A204.1 (cell line): Measurements from ENCODE around the gene GDAP1L1.

Experiments
- FAIRE-seq: peaks from 2 replicates; lab custom pipeline; 2012; peaks lifted over from hg19 to GRCh38; lab: Jason Lieb, UNC

GDAP1L1 gene

DNA sequence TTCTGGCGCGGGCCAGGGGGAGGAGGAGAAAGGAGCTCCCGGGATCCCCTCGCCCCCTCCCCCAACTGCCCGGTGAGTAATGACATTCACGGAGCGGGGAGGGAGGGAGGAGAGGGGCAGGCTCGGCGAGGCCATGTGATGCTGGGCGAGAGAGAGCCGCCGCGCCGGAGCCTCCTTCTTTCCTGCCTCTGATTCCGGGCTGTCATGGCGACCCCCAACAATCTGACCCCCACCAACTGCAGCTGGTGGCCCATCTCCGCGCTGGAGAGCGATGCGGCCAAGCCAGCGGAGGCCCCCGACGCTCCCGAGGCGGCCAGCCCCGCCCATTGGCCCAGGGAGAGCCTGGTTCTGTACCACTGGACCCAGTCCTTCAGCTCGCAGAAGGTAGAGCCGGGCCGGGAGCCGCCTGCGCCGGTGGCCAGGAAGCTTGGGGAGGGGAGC is at the start of gene GDAP1L1:
TSS of gene GDAP1L1 (plus strand) at position 178 of the 441 bp plus-strand sequence. CDS start at position 205, 27 bp downstream.
- FAIRE-seq = no peak

DNA sequence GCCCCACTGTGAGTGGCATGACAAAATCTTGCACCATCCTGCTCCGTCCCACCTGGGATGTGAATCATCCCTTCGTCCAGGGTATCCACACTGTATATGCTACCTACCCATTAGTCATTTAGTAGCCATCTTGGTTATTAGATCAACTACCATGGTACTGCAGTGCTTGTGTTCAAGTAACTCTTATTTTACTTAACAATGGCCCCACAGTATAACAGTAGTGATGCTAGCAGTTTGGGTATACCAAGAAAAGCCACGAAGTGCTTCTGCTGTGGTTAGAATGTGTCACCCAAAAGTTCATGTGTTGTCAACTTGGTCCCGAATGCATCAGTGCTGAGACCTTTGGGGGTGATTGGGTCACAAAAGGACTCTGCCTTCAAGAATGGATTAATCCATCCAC is 48.2 kb upstream of the GDAP1L1 start:
- FAIRE-seq = no peak

DNA sequence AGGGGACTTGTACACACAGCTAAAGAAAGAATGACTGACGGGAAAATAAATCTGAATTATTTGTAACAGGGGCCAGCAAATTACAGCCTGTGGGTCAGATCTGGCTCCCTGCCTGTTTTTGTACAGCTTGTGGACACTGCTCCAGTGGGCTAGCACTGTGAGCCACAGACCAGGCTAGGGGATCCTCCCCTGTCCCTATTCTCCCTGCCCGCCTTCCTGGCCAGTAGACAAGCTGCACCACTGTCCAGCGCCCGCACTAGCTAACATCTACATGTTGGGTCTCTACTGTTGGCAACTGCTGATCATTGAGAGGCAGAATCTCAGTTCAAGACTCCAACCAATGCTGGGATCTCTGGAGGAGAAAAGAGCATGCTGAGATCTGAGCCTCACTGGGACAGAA is 47.2 kb upstream of the GDAP1L1 start:
- no peak for FAIRE-seq

DNA sequence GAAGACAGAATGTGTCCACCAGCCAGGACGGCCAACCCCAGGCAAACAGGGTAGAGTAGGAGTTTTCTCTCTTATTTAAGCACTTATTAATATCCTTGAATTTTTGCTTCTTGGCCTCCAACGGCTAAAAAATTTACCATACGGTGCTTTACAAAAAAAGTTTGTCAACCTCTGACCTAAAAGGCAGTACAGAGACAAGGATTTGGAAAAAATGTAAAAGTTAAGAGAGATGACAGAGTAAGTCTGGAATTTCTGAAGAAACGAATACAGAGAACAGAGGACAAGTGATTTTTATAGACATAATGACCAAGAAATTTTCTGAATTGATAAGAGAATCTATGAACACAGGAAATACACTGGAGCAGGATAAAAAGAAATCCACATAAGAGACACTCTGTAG is 46.7 kb upstream of the GDAP1L1 start:
- FAIRE-seq = no peak

DNA sequence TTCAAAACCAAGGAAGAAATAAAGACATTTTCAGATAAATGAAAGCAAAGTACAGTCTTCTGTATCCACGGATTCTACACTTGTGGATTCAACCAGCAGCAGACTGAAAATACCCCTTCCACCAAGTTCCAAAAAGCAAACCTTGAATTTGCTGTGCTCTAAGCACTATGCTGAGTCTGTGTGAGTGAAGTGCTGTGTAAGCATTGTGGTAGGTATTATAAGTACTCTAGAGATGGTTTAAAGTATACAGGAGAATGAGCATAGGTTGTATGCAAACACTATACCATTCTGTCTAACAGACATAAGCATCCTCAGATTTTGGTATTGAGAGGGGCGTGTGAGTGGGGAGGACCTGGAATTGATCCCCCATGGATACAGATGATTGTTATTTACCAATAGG is 46.1 kb upstream of the GDAP1L1 start:
- no peak for FAIRE-seq

DNA sequence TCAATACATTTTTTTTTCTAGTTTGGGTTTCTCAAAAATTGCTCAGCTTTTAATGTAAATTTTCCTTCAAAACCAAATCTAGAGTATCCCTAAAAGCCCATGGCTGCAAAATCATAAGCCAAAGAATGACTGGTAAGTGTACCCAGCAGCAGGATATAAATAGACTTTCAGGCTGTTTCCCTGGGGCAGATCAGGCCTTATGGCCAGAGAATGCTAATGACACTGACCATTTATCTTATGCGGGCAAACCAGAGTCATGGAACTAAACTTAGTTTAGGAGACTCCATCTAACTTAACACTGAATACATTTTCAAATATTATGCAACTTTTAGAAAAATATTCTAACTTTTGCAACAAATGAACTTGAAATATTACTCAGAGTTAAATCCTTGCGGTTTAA is 43.9 kb upstream of the GDAP1L1 start:
- no peak for FAIRE-seq

DNA sequence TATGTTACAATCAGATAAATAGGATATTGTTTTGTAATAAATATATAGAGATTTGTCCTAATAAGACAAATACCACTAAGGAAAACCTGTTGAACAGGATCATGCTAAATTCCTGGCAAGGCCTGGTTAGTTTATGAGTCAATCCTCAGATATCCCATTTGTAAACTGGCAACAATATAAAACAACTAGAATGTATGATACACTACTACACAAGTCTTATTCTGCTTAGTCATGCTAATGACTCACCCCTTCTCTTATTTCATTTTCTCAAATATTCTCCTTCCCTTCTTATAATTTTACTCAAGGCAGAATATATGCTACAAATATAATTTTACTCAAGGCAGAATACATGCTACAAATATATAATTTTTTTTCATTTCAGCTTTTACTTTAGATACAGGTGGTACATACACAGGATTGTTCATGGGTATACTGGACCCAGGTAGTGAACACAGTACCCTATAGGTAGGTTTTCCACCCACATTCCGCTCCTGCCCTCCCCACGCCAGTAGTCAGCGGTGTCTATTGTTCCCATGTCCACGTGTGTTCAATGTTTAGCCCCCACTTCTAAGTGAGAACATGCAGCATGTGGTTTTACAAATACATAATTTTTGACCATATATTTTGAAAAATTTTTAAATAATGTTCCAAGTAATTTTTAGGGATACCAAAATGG is 42.8 kb upstream of the GDAP1L1 start:
- peak; percentile 43 for FAIRE-seq

DNA sequence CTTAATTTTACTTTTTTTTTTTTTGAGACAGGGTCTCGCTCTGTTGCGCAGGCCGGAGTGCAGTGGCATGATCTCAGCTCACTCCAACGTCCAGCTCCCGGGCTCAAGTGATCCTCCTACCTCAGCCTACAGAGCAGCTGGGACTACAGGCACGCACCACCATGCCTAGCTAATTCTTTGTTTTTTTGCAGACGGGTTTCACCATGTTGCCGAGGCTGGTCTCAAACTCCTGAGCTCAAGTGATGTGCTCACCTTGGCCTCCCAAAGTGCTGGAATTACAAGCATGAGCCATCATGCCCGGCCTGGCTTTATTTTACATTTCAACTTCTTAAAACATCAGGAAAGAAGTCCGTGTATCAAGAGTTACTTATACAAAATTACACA is 42.3 kb upstream of the GDAP1L1 start:
- FAIRE-seq = no peak

DNA sequence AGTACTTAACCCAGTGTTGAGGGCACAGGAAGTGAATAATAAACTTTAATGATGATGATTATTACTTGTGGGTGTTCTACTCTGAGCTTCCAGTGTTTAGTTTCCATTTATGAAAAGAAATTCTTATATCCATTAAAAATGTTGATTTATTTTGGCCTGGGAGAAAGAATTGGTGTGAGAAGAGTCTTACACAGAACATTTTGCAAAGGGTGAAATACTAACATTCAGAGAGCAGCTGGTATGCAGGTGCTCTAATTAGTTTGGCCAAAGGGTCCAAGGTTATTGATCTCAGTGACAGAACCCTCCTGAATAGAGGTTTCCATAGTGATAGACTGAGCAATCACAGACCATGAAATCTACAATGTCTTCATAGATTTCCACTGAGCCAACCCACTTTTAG is 41.0 kb upstream of the GDAP1L1 start:
- FAIRE-seq = no peak

DNA sequence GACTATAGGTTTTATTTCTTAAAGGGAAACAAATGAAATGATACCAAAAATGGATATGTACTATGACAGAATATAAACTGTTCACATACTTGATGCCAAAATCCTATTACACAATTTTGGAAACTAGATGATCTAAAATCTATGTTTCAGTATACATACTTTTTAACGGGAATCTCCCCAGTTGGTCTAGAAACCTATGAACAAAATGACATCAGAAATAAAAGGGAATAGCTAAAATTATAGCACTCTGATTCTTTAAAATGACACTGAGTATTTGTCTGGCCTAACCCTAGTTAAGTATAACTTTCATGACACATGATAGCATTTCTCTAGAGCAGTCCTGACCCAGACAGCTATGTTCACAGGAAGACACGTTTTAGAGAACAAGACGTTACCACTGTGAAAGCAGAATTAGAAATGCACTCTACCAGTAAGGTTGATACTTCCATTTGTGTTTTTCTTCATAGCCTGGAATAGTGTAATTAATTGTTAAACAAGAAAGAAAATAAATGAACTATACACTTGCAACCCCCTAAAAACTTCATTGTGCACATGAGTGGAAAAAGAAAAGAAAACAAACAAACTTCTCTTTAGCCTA is 39.9 kb upstream of the GDAP1L1 start:
- FAIRE-seq = no peak

DNA sequence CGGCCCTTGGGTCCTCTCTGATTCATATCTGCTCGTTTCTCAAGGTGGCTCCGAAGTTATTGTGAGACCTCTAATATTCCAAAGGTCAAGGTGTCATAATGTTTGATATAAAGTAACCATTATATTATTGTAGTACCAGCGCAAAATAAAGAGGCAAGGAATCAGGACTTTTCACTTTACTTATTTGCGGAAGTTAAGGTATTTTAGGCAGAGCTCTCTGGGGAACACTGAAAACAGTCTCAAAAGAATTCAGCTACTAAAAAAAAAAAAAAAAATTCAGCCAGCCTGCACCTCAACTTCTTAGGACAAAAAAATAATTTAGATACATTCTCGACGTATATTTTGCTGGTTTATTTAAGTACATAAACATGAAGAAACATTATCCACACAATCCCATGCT is 38.9 kb upstream of the GDAP1L1 start:
- FAIRE-seq = no peak

DNA sequence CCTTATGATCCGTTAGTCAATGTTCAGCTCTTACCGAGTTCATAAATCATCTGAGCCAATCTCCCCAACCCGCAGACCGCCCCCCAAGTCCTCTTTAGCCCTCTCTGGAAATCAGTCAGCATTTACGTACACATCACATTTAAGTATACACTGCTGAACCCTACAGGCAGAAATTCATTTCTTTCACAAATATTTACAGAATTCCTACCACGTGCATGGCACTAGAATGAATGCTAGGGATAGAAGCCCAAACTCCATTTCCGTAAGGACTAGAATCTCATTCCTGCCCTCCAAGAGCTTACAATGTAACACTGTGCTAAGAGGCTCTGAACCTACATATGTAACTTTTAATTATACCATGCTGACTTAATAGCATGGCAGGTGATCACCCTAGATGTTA is 38.3 kb upstream of the GDAP1L1 start:
- FAIRE-seq = no peak

DNA sequence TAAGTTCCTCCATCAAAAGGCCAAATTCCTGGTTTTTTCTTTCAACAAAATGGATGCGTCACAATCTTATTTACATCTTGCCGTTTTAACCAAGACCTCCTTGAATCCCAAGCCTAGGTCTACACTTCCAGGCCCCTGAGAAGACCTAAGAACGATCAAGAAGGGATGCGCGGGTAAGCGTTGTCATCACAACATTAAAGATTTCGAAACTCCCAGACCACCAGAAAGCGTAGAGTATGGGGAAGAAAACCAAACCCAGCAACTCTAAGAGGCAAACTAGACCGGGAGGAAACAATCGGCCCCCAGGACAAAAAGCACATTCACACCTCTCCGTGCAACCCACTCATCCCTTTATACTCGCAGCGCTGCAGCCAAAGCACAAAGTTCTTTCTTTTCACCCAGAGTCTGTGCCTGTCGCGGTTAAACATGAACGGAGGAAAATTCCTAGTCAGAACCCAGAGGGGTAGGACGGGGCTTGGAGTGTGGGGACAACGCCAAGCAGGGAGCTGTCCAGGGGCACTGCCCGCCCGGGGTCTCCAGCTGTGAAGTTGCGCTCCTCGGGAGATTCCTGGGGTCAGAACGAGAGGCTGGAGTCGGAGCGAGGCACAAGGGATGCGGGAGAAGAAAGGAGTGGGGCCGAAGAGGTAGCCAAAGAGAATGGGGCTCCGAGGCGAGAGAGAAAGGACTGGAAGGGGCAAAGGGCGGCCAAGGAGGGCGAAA is 37.3 kb upstream of the GDAP1L1 start:
- no peak for FAIRE-seq

DNA sequence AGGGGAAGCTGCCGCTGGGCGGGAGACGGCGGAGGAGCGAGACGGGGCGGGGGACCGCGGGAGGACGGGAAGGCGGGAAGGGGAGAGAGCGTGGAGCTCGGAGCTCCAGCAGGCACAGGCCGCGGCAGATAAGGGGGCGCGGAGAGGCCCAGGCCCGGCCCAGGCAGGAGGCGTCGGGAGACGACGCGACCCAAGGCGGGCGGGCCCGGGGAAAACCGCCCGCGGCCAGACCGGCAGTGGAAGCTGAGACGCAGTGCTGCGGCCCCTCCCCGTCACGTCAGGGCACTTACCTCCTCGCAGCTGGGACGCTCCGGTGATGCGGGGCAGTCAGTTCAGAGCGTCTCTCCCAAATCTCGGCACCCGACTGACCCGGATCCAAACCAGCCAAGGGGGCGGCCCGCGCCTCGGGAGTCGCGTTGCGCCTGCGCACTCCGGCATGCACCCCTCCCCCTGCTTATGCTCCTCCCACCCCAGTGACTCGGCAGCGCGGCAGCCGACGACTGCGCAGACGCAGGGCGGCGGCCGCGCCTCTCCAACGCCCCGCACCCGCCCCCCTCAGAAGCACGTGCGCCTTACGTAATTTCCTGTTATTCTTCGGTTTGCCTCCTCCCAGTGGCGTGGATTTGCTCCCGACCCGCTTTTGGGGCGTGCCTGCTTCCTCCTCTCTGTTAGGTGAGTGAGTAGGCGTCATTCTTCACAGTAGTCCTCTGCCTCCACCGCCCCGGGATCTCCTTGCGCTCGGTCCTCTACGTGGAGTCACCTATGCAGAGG is 36.5 kb upstream of the GDAP1L1 start, which contains the start of gene OSER1:
TSS of gene OSER1 (minus strand) at position 366 of the 771 bp plus-strand sequence. CDS start 3,814 bp downstream, outside the sequence.
- FAIRE-seq = peak; percentile 55

DNA sequence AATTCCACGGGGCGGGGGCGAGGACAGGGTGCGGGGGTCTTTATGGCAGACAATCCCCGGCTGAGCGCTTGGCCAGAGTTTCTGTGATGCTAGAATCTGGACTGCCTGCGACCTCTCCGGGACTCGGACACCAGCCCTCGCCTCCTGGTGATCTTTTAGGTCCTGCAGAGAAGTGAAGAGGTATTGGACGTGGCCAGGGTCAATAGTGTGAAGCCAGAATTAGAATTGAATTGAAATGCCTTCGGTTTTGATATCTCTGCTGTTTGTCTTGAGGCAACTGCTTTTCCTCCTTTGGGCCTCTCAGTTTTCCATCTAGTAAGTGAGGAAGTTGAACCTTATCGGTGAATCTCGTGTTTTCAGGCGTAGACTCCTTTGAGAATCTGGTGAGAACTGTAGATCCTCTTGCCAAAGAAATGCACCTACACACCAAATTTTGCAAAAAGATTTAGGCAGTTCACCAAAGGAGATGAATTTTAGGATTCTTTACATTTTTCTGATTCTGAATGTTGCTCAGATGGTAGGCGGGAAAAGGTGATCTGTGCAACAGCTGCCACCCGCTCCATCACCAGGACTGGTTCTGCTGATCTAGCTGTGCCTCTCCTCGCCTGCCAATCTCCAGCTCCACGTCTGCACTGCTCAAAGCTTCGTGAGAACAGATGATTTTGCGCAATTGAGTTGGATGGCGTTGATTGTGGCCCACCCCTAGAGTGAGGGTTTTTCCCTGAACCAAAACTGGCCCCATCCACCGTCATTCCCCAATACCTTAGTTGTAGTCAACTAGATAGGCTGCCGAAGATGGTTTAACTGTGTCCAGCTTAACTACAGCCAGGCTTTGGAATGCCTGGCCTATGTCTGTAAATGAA is 35.7 kb upstream of the GDAP1L1 start:
- FAIRE-seq = no peak

DNA sequence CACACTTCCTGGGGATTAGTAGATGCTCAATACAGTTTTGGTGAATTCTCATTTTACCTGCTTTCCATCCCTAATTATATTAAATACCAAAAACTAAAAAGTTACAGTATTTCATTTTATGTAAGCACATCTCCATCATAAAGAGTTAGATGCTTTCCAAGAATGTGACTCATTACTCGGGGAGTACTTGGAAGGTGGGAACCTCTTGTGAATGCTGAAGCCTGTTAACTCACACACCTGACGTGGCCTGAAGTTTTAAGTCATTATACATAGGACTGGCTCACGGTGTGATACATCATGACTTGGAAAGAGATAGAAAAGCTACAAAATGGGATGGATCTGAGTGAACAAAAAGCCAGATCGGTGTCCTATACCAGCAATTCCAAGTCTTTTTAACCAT is 34.3 kb upstream of the GDAP1L1 start:
- no peak for FAIRE-seq

DNA sequence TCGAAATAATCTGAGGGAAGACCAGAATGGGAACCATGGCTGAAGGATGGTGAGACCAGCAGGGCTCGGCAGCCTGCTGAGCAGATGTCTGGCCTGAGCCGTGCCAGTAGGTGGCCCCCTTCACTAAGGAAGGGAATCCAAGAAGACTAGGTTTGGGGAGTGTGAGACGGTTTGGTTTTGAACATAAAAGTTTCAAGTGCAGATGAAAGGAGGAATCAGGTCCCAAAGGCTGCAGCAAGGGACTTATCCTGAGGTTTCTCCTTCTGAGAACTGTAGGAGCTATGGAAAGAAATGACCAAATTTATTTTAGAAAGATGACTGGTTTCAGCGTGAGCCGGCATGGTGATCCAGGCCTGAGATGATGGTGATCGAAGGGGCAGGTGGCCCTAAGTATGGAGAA is 32.0 kb upstream of the GDAP1L1 start:
- no peak for FAIRE-seq

DNA sequence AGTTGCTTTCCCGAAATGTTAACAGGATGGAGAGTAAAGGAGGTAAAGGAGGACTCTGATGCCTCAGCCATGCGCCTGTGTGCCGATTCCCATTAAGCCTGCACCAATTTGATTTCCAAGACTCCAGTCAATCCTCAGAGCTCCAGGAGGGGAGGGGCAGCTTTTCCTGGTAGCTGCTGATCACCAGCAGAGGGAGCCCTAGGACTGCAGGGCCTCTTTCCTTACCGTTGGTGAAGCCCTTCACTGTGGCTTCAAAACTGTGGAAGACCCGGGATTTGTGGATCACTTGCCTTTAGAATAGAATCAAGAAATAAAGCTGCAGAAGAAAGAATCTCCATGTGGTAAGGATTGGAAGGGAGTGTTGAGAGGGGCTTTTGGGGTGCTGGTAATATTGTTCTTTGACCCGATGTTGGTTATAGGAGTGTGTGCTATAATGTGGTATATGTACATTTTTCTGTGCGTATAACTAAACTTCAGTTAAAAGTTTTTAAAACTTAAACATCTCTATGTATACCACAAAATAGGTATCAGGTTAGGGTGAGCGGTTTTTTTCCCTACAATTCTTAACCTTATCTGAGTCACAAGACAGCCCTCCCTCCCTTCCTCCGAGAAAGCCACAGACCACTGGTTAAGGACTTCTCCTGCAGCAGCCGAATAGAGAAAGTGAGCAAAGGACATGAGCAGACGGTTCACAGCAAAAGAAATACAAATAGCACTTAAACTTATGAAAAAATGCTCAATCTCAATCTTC is 29.6 kb upstream of the GDAP1L1 start:
- no peak for FAIRE-seq

DNA sequence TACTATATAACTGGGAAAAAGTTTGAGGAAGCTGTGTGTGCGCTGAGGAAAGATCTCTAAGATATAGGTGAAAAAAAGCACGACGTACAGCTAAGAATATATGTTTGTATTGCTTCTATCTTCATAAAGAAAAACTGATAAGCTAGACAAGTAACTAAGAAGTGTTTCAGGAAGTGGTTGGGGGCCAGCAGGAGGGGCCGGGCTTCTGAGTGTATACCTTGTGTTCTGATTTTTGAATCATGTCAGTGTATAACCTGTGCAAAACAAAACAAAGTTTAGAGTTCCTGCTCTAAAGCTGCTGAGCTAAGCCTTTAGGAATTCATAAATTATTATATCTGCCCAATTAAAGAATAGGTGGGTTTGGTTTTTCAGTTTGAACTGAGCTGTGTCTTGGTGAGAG is 28.7 kb upstream of the GDAP1L1 start:
- FAIRE-seq = no peak

DNA sequence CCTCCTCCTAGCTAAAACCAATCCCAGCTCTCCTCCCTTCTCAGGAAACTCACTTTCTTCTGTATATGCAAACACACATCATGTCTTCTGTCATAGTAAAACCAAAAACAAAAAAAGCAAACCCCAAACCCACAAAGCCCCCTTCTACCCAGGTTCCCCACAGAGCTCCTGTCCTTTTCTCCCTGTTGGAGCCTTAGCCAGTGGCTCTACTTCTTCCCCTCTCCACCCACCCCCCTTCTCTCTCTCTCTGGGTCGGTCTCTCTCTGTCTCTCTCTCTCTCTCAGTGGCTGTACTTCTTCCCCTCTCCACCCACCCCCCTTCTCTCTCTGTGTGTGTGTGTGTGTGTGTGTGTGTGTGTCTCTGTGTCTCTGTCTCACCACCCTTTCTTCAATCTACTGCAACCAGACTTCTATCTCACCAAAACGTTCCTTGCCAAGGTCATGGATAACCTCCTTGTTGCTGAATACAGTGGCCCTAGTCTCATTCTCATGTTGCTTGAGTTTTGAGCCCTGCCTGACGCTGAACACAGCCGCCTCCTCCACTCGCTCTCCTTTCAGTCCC is 27.9 kb upstream of the GDAP1L1 start:
- FAIRE-seq = no peak

DNA sequence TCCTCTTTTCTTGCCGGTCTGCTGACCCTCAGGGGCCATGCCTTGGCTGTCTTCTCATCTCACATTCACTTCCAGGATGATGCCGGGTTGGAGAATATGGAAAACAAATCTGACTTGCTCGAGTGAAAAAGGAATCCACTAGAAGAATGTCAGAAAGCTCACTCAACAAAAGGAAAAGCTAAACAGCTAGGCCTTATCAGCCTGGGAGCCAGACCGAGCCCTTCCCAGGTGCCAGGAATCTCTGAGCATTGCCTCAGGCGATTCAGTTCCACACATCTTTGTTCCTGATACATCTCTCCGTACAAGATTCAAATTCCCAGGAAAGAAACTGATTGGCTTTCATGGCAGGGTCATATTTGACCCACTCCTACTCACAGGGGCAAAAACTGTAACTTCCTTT is 27.3 kb upstream of the GDAP1L1 start:
- FAIRE-seq = no peak
